Effector memory CD8-positive, alpha-beta T cell (primary cell): Measurements from ENCODE around the gene TNFAIP8L3.
"Not testable (repeated sequence)": the region's sequence is repeated elsewhere in the genome, so short reads cannot be mapped to it uniquely, and the experiment has no call there.

ENCODE experiments used
- ATAC-seq: fragments of 150-1000 bp; cut with Tn5 transposase; replicated peaks from 2 replicates; pipeline ENCODE4 v1.10.0; 2021; ENCODE audit warnings: mild to moderate bottlenecking, moderate library complexity
- DNase-seq, 3 experiments: peaks; one replicate each; pipeline ENCODE4 v3.0.0; 2021
- H3K27ac Mint-ChIP-seq, 2 donors: one replicate each; pipeline ENCODE4 v1.8.0; 2022; ENCODE audit warnings: mild to moderate bottlenecking in 2 of 2, mixed read lengths in 2 of 2, moderate library complexity in 2 of 2
- H3K27me3 Mint-ChIP-seq, 2 donors: one replicate each; pipeline ENCODE4 v1.8.0; 2022; ENCODE audit warnings: mixed read lengths in 2 of 2
- H3K36me3 Mint-ChIP-seq: one replicate; pipeline ENCODE4 v1.8.0; 2022; ENCODE audit warnings: mild to moderate bottlenecking, moderate library complexity, mixed read lengths; ENCODE audit not compliant: insufficient read depth
- H3K4me1 Mint-ChIP-seq, 2 donors: one replicate each; pipeline ENCODE4 v1.8.0; 2022; ENCODE audit warnings: low read depth in 2 of 2, mixed read lengths in 2 of 2
- H3K4me3 Mint-ChIP-seq, 2 donors: one replicate each; pipeline ENCODE4 v1.8.0; 2022; ENCODE audit warnings: mild to moderate bottlenecking in 2 of 2, mixed read lengths in 2 of 2, moderate library complexity in 2 of 2
- H3K9me3 Mint-ChIP-seq, 2 donors: one replicate each; pipeline ENCODE4 v1.8.0; 2022; ENCODE audit warnings: mixed read lengths in 2 of 2

The TNFAIP8L3 gene

GRCh38 chr15:51049081-51049480 lies 45.6 kb downstream of the TNFAIP8L3 start:
- Mint-ChIP-seq H3K27me3 (peaks cover 39 to 54% of the 10 kb centered on the region in 2 donors), H3K4me1 (no peaks in the 10 kb centered on the region), H3K4me3 (no peak overlapping the region), H3K36me3 (no peaks in the 10 kb centered on the region), H3K27ac (no peak overlapping the region), H3K9me3 (no peaks in the 10 kb centered on the region)
- DNase-seq (no peak), ATAC-seq (no peak)

- no peak for DNase-seq
- ATAC-seq = no peak
- H3K4me3 Mint-ChIP-seq = no peak overlapping the region
- H3K4me1 Mint-ChIP-seq = no peaks in the 10 kb centered on the region
- no peaks in the 10 kb centered on the region for H3K36me3 Mint-ChIP-seq
- H3K27ac Mint-ChIP-seq = no peak overlapping the region
- no peaks in the 10 kb centered on the region for H3K9me3 Mint-ChIP-seq
- H3K27me3 Mint-ChIP-seq = peaks cover 44 to 54% of the 10 kb centered on the region in 2 donors
These were observed 46.4 kb downstream of the TNFAIP8L3 start for GRCh38 chr15:51048308-51048707.

GRCh38 chr15:51046799-51047449 lies 47.8 kb downstream of the TNFAIP8L3 start:
- no peak for DNase-seq
- Mint-ChIP-seq H3K4me1 (no peaks in the 10 kb centered on the region), H3K36me3 (no peaks in the 10 kb centered on the region), H3K4me3 (no peak overlapping the region), H3K9me3 (no peaks in the 10 kb centered on the region), H3K27ac (no peak overlapping the region), H3K27me3 (peaks cover 37 to 41% of the 10 kb centered on the region in 2 donors)
- no peak for ATAC-seq

- H3K27me3 Mint-ChIP-seq = peaks cover 30 to 32% of the 10 kb centered on the region in 2 donors
- ATAC-seq (no peak), DNase-seq (no peak)
- no peaks in the 10 kb centered on the region for H3K4me1 Mint-ChIP-seq
- H3K4me3 Mint-ChIP-seq = no peak overlapping the region
- no peaks in the 10 kb centered on the region for H3K36me3 Mint-ChIP-seq
- H3K27ac Mint-ChIP-seq = no peak overlapping the region
- H3K9me3 Mint-ChIP-seq = no peaks in the 10 kb centered on the region
These were observed 48.7 kb downstream of the TNFAIP8L3 start for GRCh38 chr15:51046016-51046415.

- Mint-ChIP-seq H3K9me3 (no peaks in the 10 kb centered on the region), H3K4me3 (no peak overlapping the region), H3K27ac (no peak overlapping the region), H3K27me3 (peaks cover 23 to 26% of the 10 kb centered on the region in 2 donors), H3K4me1 (no peaks in the 10 kb centered on the region), H3K36me3 (no peaks in the 10 kb centered on the region)
- DNase-seq = no peak
- no peak for ATAC-seq
These were observed 50.5 kb downstream of the TNFAIP8L3 start for GRCh38 chr15:51044037-51044727.

GRCh38 chr15:51038974-51039319 lies 55.8 kb downstream of the TNFAIP8L3 start:
- Mint-ChIP-seq H3K4me1 (no peaks in the 10 kb centered on the region), H3K27ac (no peak overlapping the region), H3K27me3 (peaks cover 0 to 10% of the 10 kb centered on the region in 2 donors), H3K9me3 (no peaks in the 10 kb centered on the region), H3K4me3 (no peak overlapping the region), H3K36me3 (peaks cover 2% of the 10 kb centered on the region)
- DNase-seq = no peak
- no peak for ATAC-seq

GRCh38 chr15:51038162-51038973 lies 56.3 kb downstream of the TNFAIP8L3 start:
- Mint-ChIP-seq H3K9me3 (no peaks in the 10 kb centered on the region), H3K27me3 (peaks cover 0 to 6% of the 10 kb centered on the region in 2 donors), H3K4me1 (no peaks in the 10 kb centered on the region), H3K27ac (no peak overlapping the region), H3K4me3 (no peak overlapping the region), H3K36me3 (peaks cover 2% of the 10 kb centered on the region)
- ATAC-seq (no peak), DNase-seq (no peak)

GRCh38 chr15:51037474-51037873 lies 57.2 kb downstream of the TNFAIP8L3 start:
- H3K9me3 Mint-ChIP-seq = not testable (repeated sequence)

GRCh38 chr15:51030649-51031316 lies 63.9 kb downstream of the TNFAIP8L3 start:
- Mint-ChIP-seq H3K9me3 (no peaks in the 10 kb centered on the region), H3K4me1 (no peaks in the 10 kb centered on the region), H3K4me3 (no peak overlapping the region), H3K36me3 (no peaks in the 10 kb centered on the region), H3K27ac (no peak overlapping the region), H3K27me3 (no peaks in the 10 kb centered on the region)
- ATAC-seq (no peak), DNase-seq (no peak)

More at GRCh38 chr15:51037474-51037873, 57.2 kb downstream of the TNFAIP8L3 start:
- not testable (repeated sequence) for DNase-seq, H3K36me3 Mint-ChIP-seq, H3K4me3 Mint-ChIP-seq, H3K4me1 Mint-ChIP-seq, H3K27ac Mint-ChIP-seq, H3K27me3 Mint-ChIP-seq, ATAC-seq

- Mint-ChIP-seq H3K36me3 (no peaks in the 10 kb centered on the region), H3K27me3 (no peaks in the 10 kb centered on the region), H3K4me1 (no peaks in the 10 kb centered on the region), H3K9me3 (no peaks in the 10 kb centered on the region), H3K4me3 (no peak overlapping the region), H3K27ac (no peak overlapping the region)
- DNase-seq = no peak
- no peak for ATAC-seq
These were observed 69.3 kb downstream of the TNFAIP8L3 start for GRCh38 chr15:51025454-51025846.

- Mint-ChIP-seq H3K9me3 (peaks cover 0 to 3% of the 10 kb centered on the region in 2 donors), H3K36me3 (no peaks in the 10 kb centered on the region), H3K27me3 (no peaks in the 10 kb centered on the region), H3K4me1 (no peaks in the 10 kb centered on the region), H3K4me3 (no peak overlapping the region), H3K27ac (no peak overlapping the region)
- DNase-seq (no peak), ATAC-seq (no peak)
These were observed 69.8 kb downstream of the TNFAIP8L3 start for GRCh38 chr15:51024735-51025453.

GRCh38 chr15:51023499-51023898 lies 71.2 kb downstream of the TNFAIP8L3 start:
- no peak for ATAC-seq
- Mint-ChIP-seq H3K9me3 (peaks cover 0 to 7% of the 10 kb centered on the region in 2 donors), H3K4me3 (no peak overlapping the region), H3K4me1 (no peaks in the 10 kb centered on the region), H3K27ac (no peak overlapping the region), H3K36me3 (no peaks in the 10 kb centered on the region), H3K27me3 (no peaks in the 10 kb centered on the region)
- DNase-seq = no peak

GRCh38 chr15:51022206-51022605 lies 72.5 kb downstream of the TNFAIP8L3 start:
- ATAC-seq (no peak), DNase-seq (no peak)
- Mint-ChIP-seq H3K4me3 (no peak overlapping the region), H3K27me3 (no peaks in the 10 kb centered on the region), H3K27ac (no peak overlapping the region), H3K9me3 (peaks cover 0 to 7% of the 10 kb centered on the region in 2 donors), H3K36me3 (no peaks in the 10 kb centered on the region), H3K4me1 (no peaks in the 10 kb centered on the region)
